ENCODE results near the gene ZNF101. TPM values are rescaled to one million over a fixed set of nuclear protein-coding genes. Genes with fewer than 3 reads are reported as not detected.

Gene ZNF101
- total RNA-seq, 2 donors from 2014 or later: 13.9 to 15.9 TPM

DNA sequence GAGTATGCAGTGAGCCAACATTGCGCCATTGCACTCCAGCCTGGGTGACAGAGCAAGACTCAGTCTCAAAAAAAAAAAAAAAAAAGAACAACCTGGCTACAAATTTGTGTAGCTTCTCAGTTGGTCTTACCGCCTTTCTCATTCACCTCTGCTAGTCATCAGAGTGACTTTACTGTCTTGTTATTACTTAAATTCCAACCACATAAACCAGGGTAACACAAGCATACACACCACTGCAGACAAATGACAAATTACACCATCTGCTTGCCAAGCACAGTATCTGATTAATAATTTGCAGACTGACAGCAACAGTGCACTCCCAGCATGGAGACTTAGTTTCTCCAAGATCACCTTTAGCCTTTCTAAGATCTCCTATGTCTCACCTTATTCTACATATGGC lies 53.3 kb downstream of the ZNF101 start:
- Histone ChIP-seq H3K4me1 (no peaks in the 10 kb centered on the region), H3K27me3 (no peaks in the 10 kb centered on the region), H3K4me3 (no peak overlapping the region), H3K27ac (no peak overlapping the region), H3K9ac (ENCODE audit: low read depth in 2 of 2, low read length in 2 of 2) (no peak overlapping the region), H3K36me3 (no peaks in the 10 kb centered on the region), H3K9me3 (peaks cover 9% of the 10 kb centered on the region)
- DNase-seq: no peak
- intact Hi-C loops (cut with DNase I): no loop called here
- TF ChIP-seq, protein P1, sequence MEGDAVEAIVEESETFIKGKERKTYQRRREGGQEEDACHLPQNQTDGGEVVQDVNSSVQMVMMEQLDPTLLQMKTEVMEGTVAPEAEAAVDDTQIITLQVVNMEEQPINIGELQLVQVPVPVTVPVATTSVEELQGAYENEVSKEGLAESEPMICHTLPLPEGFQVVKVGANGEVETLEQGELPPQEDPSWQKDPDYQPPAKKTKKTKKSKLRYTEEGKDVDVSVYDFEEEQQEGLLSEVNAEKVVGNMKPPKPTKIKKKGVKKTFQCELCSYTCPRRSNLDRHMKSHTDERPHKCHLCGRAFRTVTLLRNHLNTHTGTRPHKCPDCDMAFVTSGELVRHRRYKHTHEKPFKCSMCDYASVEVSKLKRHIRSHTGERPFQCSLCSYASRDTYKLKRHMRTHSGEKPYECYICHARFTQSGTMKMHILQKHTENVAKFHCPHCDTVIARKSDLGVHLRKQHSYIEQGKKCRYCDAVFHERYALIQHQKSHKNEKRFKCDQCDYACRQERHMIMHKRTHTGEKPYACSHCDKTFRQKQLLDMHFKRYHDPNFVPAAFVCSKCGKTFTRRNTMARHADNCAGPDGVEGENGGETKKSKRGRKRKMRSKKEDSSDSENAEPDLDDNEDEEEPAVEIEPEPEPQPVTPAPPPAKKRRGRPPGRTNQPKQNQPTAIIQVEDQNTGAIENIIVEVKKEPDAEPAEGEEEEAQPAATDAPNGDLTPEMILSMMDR (IDR thresholded peaks at IDR 0.05): no peak

DNA sequence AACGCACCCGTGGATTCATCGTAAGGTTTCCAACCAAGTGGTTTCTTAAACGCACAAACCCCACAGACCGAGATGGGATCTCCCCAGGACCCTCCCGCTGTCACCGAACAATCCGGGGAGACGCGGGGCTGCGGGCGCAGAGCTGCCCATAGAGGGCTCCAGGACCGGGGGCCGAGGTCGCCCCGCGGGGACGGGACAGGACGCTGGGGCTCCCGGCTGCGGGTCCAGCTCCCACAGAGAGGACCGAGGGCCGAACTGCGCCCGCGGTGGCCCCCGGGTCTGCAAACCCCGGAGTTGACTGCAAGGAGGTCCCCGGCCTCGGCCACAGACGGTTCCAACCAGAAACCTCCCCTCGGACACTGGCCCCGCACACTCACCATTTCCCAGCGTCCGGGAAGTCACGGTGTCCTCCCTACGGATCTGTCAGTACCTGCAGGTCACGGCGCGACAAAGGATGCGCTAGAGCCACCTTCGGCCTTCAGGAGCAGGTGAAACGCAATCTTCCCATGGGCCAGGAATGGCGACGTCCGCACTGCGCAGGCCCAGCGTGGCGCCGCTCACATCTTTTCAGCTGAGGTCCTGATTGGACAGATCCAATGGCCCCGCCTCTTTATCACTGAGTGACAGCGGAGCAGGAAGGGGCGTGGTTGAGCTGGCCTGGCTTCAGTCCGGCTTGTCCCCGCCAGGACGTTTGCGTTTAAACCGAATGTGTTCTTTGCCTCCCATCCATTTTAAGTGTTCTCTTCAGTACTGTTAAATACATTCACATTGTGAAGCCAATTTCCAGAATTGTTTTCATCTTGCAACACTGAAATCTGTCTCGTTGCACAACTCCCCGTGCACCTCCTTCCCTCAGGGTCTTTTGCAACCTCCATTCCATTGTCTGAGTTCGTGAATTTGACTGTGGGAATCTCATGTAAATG lies 64.2 kb downstream of the ZNF101 start, which contains the start of gene ZNF14:
ZNF14 (minus strand) TSS at position 534 of the 923 bp plus-strand sequence; CDS start at position 380, 154 bp downstream.
- Histone ChIP-seq H3K4me3 (peak within 1 kb of the TSS; percentile 98), H3K4me1 (no peaks in the 10 kb centered on the region), H3K27me3 (no peaks in the 10 kb centered on the region), H3K9ac (ENCODE audit: low read depth in 2 of 2, low read length in 2 of 2) (peak within 1 kb of the TSS; percentile 60 to 69), H3K36me3 (no peaks in the 10 kb centered on the region), H3K9me3 (no peaks in the 10 kb centered on the region), H3K27ac (peak within 1 kb of the TSS; percentile 74)
- peak; percentile 97 for DNase-seq
- intact Hi-C loops (cut with DNase I): loop anchor here (5.0 kb wide), 2 partner anchors 44 to 66 kb away; partner anchors contain the start of gene ZNF101
- TF ChIP-seq, protein P1 (IDR thresholded peaks at IDR 0.05): no peak

Other genes starting within 250 kb of the ZNF101 start
- gene TSSK6, start 153.3 kb upstream of the ZNF101 start, total RNA-seq: 1 to 10 TPM; 2.2 to 3.6 TPM
- gene NDUFA13, start 152.6 kb upstream of the ZNF101 start, total RNA-seq: 100 to 1,000 TPM; 399 to 494 TPM
- 10 to 100 TPM in 1 of 2 donors, 1 to 10 TPM in 1; 1.9 to 17.3 TPM for gene YJEFN3, start 139.9 kb upstream of the ZNF101 start, total RNA-seq
- under 1 TPM; 0.05 to 0.35 TPM for gene CILP2, start 130.6 kb upstream of the ZNF101 start, total RNA-seq
- 1 to 10 TPM; 2.3 to 4.9 TPM for gene PBX4, start 50.2 kb upstream of the ZNF101 start, total RNA-seq
- 10 to 100 TPM; 16.6 to 22.6 TPM for gene LPAR2, start 40.6 kb upstream of the ZNF101 start, total RNA-seq
- 10 to 100 TPM; 31.4 to 32.2 TPM for gene GMIP, start 25.2 kb upstream of the ZNF101 start, total RNA-seq
- 10 to 100 TPM; 46.0 to 77.4 TPM for gene ATP13A1, start 5.2 kb upstream of the ZNF101 start, total RNA-seq
- 1 to 10 TPM; 2.6 to 4.8 TPM for gene ZNF14, start 64.3 kb downstream of the ZNF101 start, total RNA-seq
- gene ZNF506, start 152.9 kb downstream of the ZNF101 start, total RNA-seq: 10 to 100 TPM; 15.3 to 18.7 TPM
- gene ZNF253, start 197.0 kb downstream of the ZNF101 start, total RNA-seq: 1 to 10 TPM; 8.0 to 9.0 TPM
- gene ZNF93, start 232.1 kb downstream of the ZNF101 start, total RNA-seq: 1 to 10 TPM; 3.9 to 4.9 TPM

All from colonic mucosa (tissue), 4 donors.